ENCODE results near the gene TUBA1C.

Gene TUBA1C

GRCh38 chr12:49287876-49288275, 23.0 kb downstream of the TUBA1C start:
- no peak for DNase-seq (ENCODE audit: low read depth)
- no peak for TF ChIP-seq CTCF (IDR thresholded peaks at IDR 0.05; ENCODE audit: insufficient read depth, low read depth, low read length, missing control alignments)
- H3K4me3 ChIP-seq (ENCODE audit: low read depth, low read length): no peak overlapping the region

GRCh38 chr12:49288412-49288853, 23.6 kb downstream of the TUBA1C start:
- peak; percentile 76 for DNase-seq (ENCODE audit: low read depth)
- peak; percentile 77 for TF ChIP-seq CTCF (IDR thresholded peaks at IDR 0.05; ENCODE audit: insufficient read depth, low read depth, low read length, missing control alignments)

GRCh38 chr12:49288922-49289555, 24.2 kb downstream of the TUBA1C start:
- no peak overlapping the region for H3K4me3 ChIP-seq (ENCODE audit: low read depth, low read length)
- TF ChIP-seq CTCF (IDR thresholded peaks at IDR 0.05; ENCODE audit: insufficient read depth, low read depth, low read length, missing control alignments): no peak
- DNase-seq (ENCODE audit: low read depth): no peak

More at GRCh38 chr12:49288412-49288853, 23.6 kb downstream of the TUBA1C start:
- H3K4me3 ChIP-seq (ENCODE audit: low read depth, low read length): no peak overlapping the region

GRCh38 chr12:49292729-49293055, 27.8 kb downstream of the TUBA1C start:
- no peak overlapping the region for H3K4me3 ChIP-seq (ENCODE audit: low read depth, low read length)
- no peak for DNase-seq (ENCODE audit: low read depth)

GRCh38 chr12:49293056-49293956, 28.4 kb downstream of the TUBA1C start:
- no peak for TF ChIP-seq CTCF (IDR thresholded peaks at IDR 0.05; ENCODE audit: insufficient read depth, low read depth, low read length, missing control alignments)
- DNase-seq (ENCODE audit: low read depth): no peak
- H3K4me3 ChIP-seq (ENCODE audit: low read depth, low read length): no peak overlapping the region

More at GRCh38 chr12:49292729-49293055, 27.8 kb downstream of the TUBA1C start:
- TF ChIP-seq CTCF (IDR thresholded peaks at IDR 0.05; ENCODE audit: insufficient read depth, low read depth, low read length, missing control alignments): no peak

GRCh38 chr12:49294086-49294803, 29.4 kb downstream of the TUBA1C start:
- no peak for TF ChIP-seq CTCF (IDR thresholded peaks at IDR 0.05; ENCODE audit: insufficient read depth, low read depth, low read length, missing control alignments)
- H3K4me3 ChIP-seq (ENCODE audit: low read depth, low read length): no peak overlapping the region
- no peak for DNase-seq (ENCODE audit: low read depth)
